Measurements from ENCODE around the gene MORN5.

DNA sequence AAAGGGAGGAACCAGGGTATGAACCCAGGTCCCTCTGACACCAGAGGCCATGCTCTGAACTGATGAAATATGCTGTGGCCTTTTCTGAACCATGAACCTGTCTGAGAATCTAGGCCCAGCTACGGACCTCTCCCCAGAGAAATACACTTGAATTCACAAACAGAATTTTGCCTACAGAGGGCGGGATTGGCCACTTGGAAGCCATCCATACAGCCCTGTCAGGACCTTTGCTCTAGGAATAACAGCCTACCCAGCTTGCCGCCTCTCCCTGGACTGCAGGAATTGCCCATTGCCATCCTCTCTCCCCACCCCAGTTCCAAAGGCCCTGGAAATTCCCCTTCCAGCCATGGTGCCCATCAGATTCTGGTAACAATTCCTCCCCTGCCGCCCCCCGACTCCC, 26.6 kb downstream of the MORN5 start:
- no peak for TF ChIP-seq POLR2A (IDR thresholded peaks at IDR 0.05)
- TF ChIP-seq, protein P1, sequence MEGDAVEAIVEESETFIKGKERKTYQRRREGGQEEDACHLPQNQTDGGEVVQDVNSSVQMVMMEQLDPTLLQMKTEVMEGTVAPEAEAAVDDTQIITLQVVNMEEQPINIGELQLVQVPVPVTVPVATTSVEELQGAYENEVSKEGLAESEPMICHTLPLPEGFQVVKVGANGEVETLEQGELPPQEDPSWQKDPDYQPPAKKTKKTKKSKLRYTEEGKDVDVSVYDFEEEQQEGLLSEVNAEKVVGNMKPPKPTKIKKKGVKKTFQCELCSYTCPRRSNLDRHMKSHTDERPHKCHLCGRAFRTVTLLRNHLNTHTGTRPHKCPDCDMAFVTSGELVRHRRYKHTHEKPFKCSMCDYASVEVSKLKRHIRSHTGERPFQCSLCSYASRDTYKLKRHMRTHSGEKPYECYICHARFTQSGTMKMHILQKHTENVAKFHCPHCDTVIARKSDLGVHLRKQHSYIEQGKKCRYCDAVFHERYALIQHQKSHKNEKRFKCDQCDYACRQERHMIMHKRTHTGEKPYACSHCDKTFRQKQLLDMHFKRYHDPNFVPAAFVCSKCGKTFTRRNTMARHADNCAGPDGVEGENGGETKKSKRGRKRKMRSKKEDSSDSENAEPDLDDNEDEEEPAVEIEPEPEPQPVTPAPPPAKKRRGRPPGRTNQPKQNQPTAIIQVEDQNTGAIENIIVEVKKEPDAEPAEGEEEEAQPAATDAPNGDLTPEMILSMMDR (IDR thresholded peaks at IDR 0.05): no peak

All from lower leg skin (tissue), 3 donors.